Activated CD8-positive, alpha-beta T cell treated with anti-CD3 and anti-CD28 coated beads, Interleukin-2, amount 10 ng/mL, durations not matched to agents 7 days and 5 days (primary cell): ENCODE measurements around the gene KLF6. TPM values are rescaled to one million over a fixed set of nuclear protein-coding genes. Genes with fewer than 3 reads are reported as not detected.

ENCODE experiments used
- ATAC-seq: fragments of 150-1000 bp; cut with Tn5 transposase; one replicate; pipeline ENCODE4 v1.10.0; 2021; ENCODE audit warnings: moderate library complexity
- CTCF ChIA-PET: fragments of 350-600 bp; sonication (Branson Sonifier 250); formaldehyde crosslinking; loops from one replicate; lab custom pipeline; 2021; ENCODE audit warnings: antibody characterized with exemption; lab: Charles Lee
- POLR2A ChIA-PET: fragments of 350-600 bp; sonication (Branson Sonifier 250); formaldehyde crosslinking; loops from one replicate; lab custom pipeline; 2021; ENCODE audit warnings: antibody characterized with exemption; lab: Charles Lee
- DNase-seq: peaks from one replicate; pipeline ENCODE4 v3.0.0-alpha.2; 2020
- H3K27ac Mint-ChIP-seq: one replicate; pipeline ENCODE4 v1.8.0; 2021; ENCODE audit warnings: mild to moderate bottlenecking, mixed read lengths
- H3K27me3 Mint-ChIP-seq: one replicate; pipeline ENCODE4 v1.8.0; 2021; ENCODE audit warnings: low read depth, mixed read lengths
- H3K36me3 Mint-ChIP-seq: one replicate; pipeline ENCODE4 v1.8.0; 2021; ENCODE audit warnings: low read depth, mixed read lengths
- H3K4me1 Mint-ChIP-seq: one replicate; pipeline ENCODE4 v1.8.0; 2021; ENCODE audit warnings: low read depth, mixed read lengths
- H3K4me3 Mint-ChIP-seq: one replicate; pipeline ENCODE4 v1.8.0; 2021; ENCODE audit warnings: mild to moderate bottlenecking, mixed read lengths
- H3K9me3 Mint-ChIP-seq: one replicate; pipeline ENCODE4 v1.8.0; 2022; ENCODE audit warnings: mixed read lengths; ENCODE audit not compliant: insufficient read depth
- total RNA-seq, 2 experiments: library from RNA; stranded (reverse); gene quantifications; one replicate each; pipeline ENCODE4 v1.2.3, GENCODE V29; 2021

The KLF6 gene
- total RNA-seq, 2 experiments from 2014 or later = 208 to 215 TPM

- ATAC-seq (no peak), DNase-seq (no peak)
- H3K27me3 Mint-ChIP-seq = peaks cover 3% of the 10 kb centered on the region
- POLR2A ChIA-PET = no interaction called here
- CTCF ChIA-PET = no interaction called here
- peaks cover 5% of the 10 kb centered on the region for H3K4me1 Mint-ChIP-seq
- H3K36me3 Mint-ChIP-seq = no peaks in the 10 kb centered on the region
- H3K4me3 Mint-ChIP-seq = no peak overlapping the region
- no peaks in the 10 kb centered on the region for H3K9me3 Mint-ChIP-seq
- no peak overlapping the region for H3K27ac Mint-ChIP-seq
Measured at GRCh38 chr10:3750854-3751253, 34.2 kb downstream of the KLF6 start.

GRCh38 chr10:3750006-3750816, 34.8 kb downstream of the KLF6 start:
- ChIA-PET POLR2A (interaction anchor here (1.1 kb wide), 1 partner anchor 33 kb away, joined by 3 read pairs; no protein-coding TSS in a partner anchor), CTCF (interaction anchor here (1.2 kb wide), 1 partner anchor 9 kb away, joined by 4 read pairs; no protein-coding TSS in a partner anchor)
- H3K36me3 Mint-ChIP-seq = no peaks in the 10 kb centered on the region
- DNase-seq (peak; percentile 18), ATAC-seq (no peak)
- peaks cover 3% of the 10 kb centered on the region for H3K27me3 Mint-ChIP-seq
- no peak overlapping the region for H3K27ac Mint-ChIP-seq
- H3K4me1 Mint-ChIP-seq = no peaks in the 10 kb centered on the region
- no peaks in the 10 kb centered on the region for H3K9me3 Mint-ChIP-seq
- H3K4me3 Mint-ChIP-seq = no peak overlapping the region

GRCh38 chr10:3749600-3749999, 35.4 kb downstream of the KLF6 start:
- H3K36me3 Mint-ChIP-seq = no peaks in the 10 kb centered on the region
- no peak overlapping the region for H3K27ac Mint-ChIP-seq
- H3K4me3 Mint-ChIP-seq = no peak overlapping the region
- H3K9me3 Mint-ChIP-seq = no peaks in the 10 kb centered on the region
- peaks cover 3% of the 10 kb centered on the region for H3K27me3 Mint-ChIP-seq
- ATAC-seq (no peak), DNase-seq (peak; percentile 17)
- ChIA-PET CTCF (interaction anchor here (1.2 kb wide), 1 partner anchor 9 kb away, joined by 4 read pairs; no protein-coding TSS in a partner anchor), POLR2A (interaction anchor here (0.6 to 1.1 kb wide), 2 partner anchors 33 to 66 kb away, joined by 3 read pairs; no protein-coding TSS in a partner anchor)
- no peaks in the 10 kb centered on the region for H3K4me1 Mint-ChIP-seq

GRCh38 chr10:3749011-3749410, 36.0 kb downstream of the KLF6 start:
- CTCF ChIA-PET = interaction anchor here (1.2 kb wide), 1 partner anchor 8 kb away, joined by 4 read pairs; no protein-coding TSS in a partner anchor
- no peaks in the 10 kb centered on the region for H3K36me3 Mint-ChIP-seq
- no peaks in the 10 kb centered on the region for H3K9me3 Mint-ChIP-seq
- DNase-seq = peak; percentile 7
- peaks cover 3% of the 10 kb centered on the region for H3K27me3 Mint-ChIP-seq
- POLR2A ChIA-PET = interaction anchor here (0.6 kb wide), 2 partner anchors 65 to 115 kb away, joined by 3 to 4 read pairs; no protein-coding TSS in a partner anchor
- H3K4me3 Mint-ChIP-seq = no peak overlapping the region
- no peaks in the 10 kb centered on the region for H3K4me1 Mint-ChIP-seq
- H3K27ac Mint-ChIP-seq = no peak overlapping the region
- no peak for ATAC-seq

GRCh38 chr10:3748484-3748883, 36.5 kb downstream of the KLF6 start:
- CTCF ChIA-PET = no interaction called here
- Mint-ChIP-seq H3K36me3 (no peaks in the 10 kb centered on the region), H3K9me3 (no peaks in the 10 kb centered on the region), H3K27me3 (peaks cover 3% of the 10 kb centered on the region), H3K4me3 (no peak overlapping the region), H3K4me1 (no peaks in the 10 kb centered on the region), H3K27ac (no peak overlapping the region)
- POLR2A ChIA-PET = interaction anchor here (0.6 kb wide), 1 partner anchor 115 kb away, joined by 4 read pairs; no protein-coding TSS in a partner anchor
- DNase-seq = peak; percentile 16
- ATAC-seq = no peak

GRCh38 chr10:3747984-3748383, 37.0 kb downstream of the KLF6 start:
- ATAC-seq (no peak), DNase-seq (peak; percentile 17)
- H3K27ac Mint-ChIP-seq = no peak overlapping the region
- peaks cover 3% of the 10 kb centered on the region for H3K27me3 Mint-ChIP-seq
- H3K4me3 Mint-ChIP-seq = no peak overlapping the region
- POLR2A ChIA-PET = no interaction called here
- H3K4me1 Mint-ChIP-seq = no peaks in the 10 kb centered on the region
- H3K9me3 Mint-ChIP-seq = no peaks in the 10 kb centered on the region
- CTCF ChIA-PET = no interaction called here
- no peaks in the 10 kb centered on the region for H3K36me3 Mint-ChIP-seq

- Mint-ChIP-seq H3K36me3 (no peaks in the 10 kb centered on the region), H3K4me1 (peaks cover 2% of the 10 kb centered on the region), H3K27ac (no peak overlapping the region), H3K9me3 (no peaks in the 10 kb centered on the region), H3K27me3 (peaks cover 3% of the 10 kb centered on the region), H3K4me3 (no peak overlapping the region)
- no peak for ATAC-seq
- ChIA-PET POLR2A (no interaction called here), CTCF (no interaction called here)
- DNase-seq = peak; percentile 7
Measured at GRCh38 chr10:3747248-3747960, 37.6 kb downstream of the KLF6 start.

GRCh38 chr10:3746634-3747033, 38.4 kb downstream of the KLF6 start:
- CTCF ChIA-PET = no interaction called here
- H3K27ac Mint-ChIP-seq = no peak overlapping the region

GRCh38 chr10:3745521-3745920, 39.5 kb downstream of the KLF6 start:
- DNase-seq = peak; percentile 10
- Mint-ChIP-seq H3K27me3 (peaks cover 3% of the 10 kb centered on the region), H3K4me3 (no peak overlapping the region), H3K36me3 (no peaks in the 10 kb centered on the region), H3K9me3 (no peaks in the 10 kb centered on the region), H3K27ac (no peak overlapping the region), H3K4me1 (peaks cover 13% of the 10 kb centered on the region)
- ATAC-seq = no peak
- ChIA-PET CTCF (no interaction called here), POLR2A (no interaction called here)

More at GRCh38 chr10:3746634-3747033, 38.4 kb downstream of the KLF6 start:
- H3K4me1 Mint-ChIP-seq = peaks cover 10% of the 10 kb centered on the region
- H3K9me3 Mint-ChIP-seq = no peaks in the 10 kb centered on the region
- DNase-seq (peak; percentile 15), ATAC-seq (no peak)
- POLR2A ChIA-PET = no interaction called here
- H3K36me3 Mint-ChIP-seq = no peaks in the 10 kb centered on the region
- peaks cover 3% of the 10 kb centered on the region for H3K27me3 Mint-ChIP-seq
- no peak overlapping the region for H3K4me3 Mint-ChIP-seq

- ATAC-seq (no peak), DNase-seq (peak; percentile 19)
- H3K4me1 Mint-ChIP-seq = peaks cover 22% of the 10 kb centered on the region
- peak overlapping the region; percentile 31 for H3K4me3 Mint-ChIP-seq
- ChIA-PET CTCF (interaction anchor here (1.1 to 1.6 kb wide), 2 partner anchors 8 to 20 kb away, joined by 3 to 4 read pairs; no protein-coding TSS in a partner anchor), POLR2A (interaction anchor here (0.8 to 3.9 kb wide), 2 partner anchors 20 to 43 kb away, joined by 3 to 13 read pairs; partner anchors contain the start of gene KLF6)
- H3K27me3 Mint-ChIP-seq = no peaks in the 10 kb centered on the region
- no peaks in the 10 kb centered on the region for H3K9me3 Mint-ChIP-seq
- H3K27ac Mint-ChIP-seq = peak overlapping the region; percentile 75
- no peaks in the 10 kb centered on the region for H3K36me3 Mint-ChIP-seq
Measured at GRCh38 chr10:3741688-3742461, 43.1 kb downstream of the KLF6 start.
